ENCODE data around the gene DGKI. TPM values are rescaled to one million over a fixed set of nuclear protein-coding genes. Genes with fewer than 3 reads are reported as not detected.
A peak's percentile ranks its signal among the peaks of the same experiment; 100 is the strongest.

Gene DGKI
- total and polyA plus RNA-seq, 2 donors (not counting 1 experiment from before 2014, with no cell fraction given) = not detected

- Mint-ChIP-seq H3K9me3 (ENCODE audit: insufficient read depth) (no peaks in the 10 kb centered on the region), H3K27ac (no peak overlapping the region), H3K27me3 (no peaks in the 10 kb centered on the region), H3K4me1 (no peaks in the 10 kb centered on the region), H3K4me3 (no peak overlapping the region)
- Histone ChIP-seq H4K20me1 (ENCODE audit: control insufficient read depth, insufficient read depth, low read length, poor library complexity, severe bottlenecking) (no peaks in the 10 kb centered on the region), H2AFZ (ENCODE audit: insufficient read depth, low read depth, low read length, poor library complexity, severe bottlenecking) (no peak overlapping the region), H3K4me2 (replicated peaks; ENCODE audit: low read depth, low read length, poor library complexity, severe bottlenecking) (no peak overlapping the region), H3K9ac (ENCODE audit: low read length) (no peak overlapping the region), H3K27me3 (replicated peaks in 1 of 4; ENCODE audit: control extremely low read depth in 1 of 4, control insufficient read depth in 3 of 4, insufficient read depth in 4 of 4, low read length in 3 of 4) (no peaks in the 10 kb centered on the region), H3K27ac (ENCODE audit: low read length in 2 of 2) (no peak overlapping the region), H3K9me3 (ENCODE audit: control extremely low read depth in 1 of 3, control insufficient read depth in 2 of 3, insufficient read depth in 1 of 3, low read length in 2 of 3) (no peaks in the 10 kb centered on the region), H3K79me2 (ENCODE audit: control insufficient read depth, insufficient read depth, low read length) (no peaks in the 10 kb centered on the region), H3K36me3 (replicated peaks in 1 of 2; ENCODE audit: control extremely low read depth in 1 of 2, control insufficient read depth in 1 of 2, extremely low read depth in 1 of 2, insufficient read depth in 2 of 2, low read length in 1 of 2) (no peaks in the 10 kb centered on the region), H3K4me3 (ENCODE audit: control extremely low read depth in 1 of 5, extremely low read depth in 1 of 5, insufficient read depth in 1 of 5, low read depth in 2 of 5, low read length in 4 of 5) (no peak overlapping the region), H3K4me1 (ENCODE audit: control insufficient read depth in 2 of 2, insufficient read depth in 2 of 2, low read length in 2 of 2) (no peaks in the 10 kb centered on the region)
- CTCF ChIA-PET = interaction anchor here (0.6 to 2.1 kb wide), 8 partner anchors 8 to 282 kb away, joined by 3 to 10 read pairs (median 3); no protein-coding TSS in a partner anchor
- TF ChIP-seq EZH2 (IDR thresholded peaks at IDR 0.05; ENCODE audit: borderline replicate concordance, insufficient read depth, low read depth, low read length, poor library complexity, severe bottlenecking) = no peak
- TF ChIP-seq, protein P1, sequence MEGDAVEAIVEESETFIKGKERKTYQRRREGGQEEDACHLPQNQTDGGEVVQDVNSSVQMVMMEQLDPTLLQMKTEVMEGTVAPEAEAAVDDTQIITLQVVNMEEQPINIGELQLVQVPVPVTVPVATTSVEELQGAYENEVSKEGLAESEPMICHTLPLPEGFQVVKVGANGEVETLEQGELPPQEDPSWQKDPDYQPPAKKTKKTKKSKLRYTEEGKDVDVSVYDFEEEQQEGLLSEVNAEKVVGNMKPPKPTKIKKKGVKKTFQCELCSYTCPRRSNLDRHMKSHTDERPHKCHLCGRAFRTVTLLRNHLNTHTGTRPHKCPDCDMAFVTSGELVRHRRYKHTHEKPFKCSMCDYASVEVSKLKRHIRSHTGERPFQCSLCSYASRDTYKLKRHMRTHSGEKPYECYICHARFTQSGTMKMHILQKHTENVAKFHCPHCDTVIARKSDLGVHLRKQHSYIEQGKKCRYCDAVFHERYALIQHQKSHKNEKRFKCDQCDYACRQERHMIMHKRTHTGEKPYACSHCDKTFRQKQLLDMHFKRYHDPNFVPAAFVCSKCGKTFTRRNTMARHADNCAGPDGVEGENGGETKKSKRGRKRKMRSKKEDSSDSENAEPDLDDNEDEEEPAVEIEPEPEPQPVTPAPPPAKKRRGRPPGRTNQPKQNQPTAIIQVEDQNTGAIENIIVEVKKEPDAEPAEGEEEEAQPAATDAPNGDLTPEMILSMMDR (IDR thresholded peaks at IDR 0.05) = no peak
- intact Hi-C loops (cut with micrococcal nuclease) = no loop called here
- WGBS (ENCODE audit: insufficient coverage) = 80% methylated on average over 2 of the region's 6 CpGs
- DNase-seq = no peak
- no peak for ATAC-seq (ENCODE audit: low read depth)
- POLR2A ChIA-PET = no interaction called here
Measured at GRCh38 chr7:137454767-137455166, 392.0 kb downstream of the DGKI start.

GRCh38 chr7:137454246-137454724 lies 392.5 kb downstream of the DGKI start:
- ATAC-seq (ENCODE audit: low read depth) (no peak), DNase-seq (peak; percentile 26)
- Histone ChIP-seq H3K4me2 (replicated peaks; ENCODE audit: low read depth, low read length, poor library complexity, severe bottlenecking) (no peak overlapping the region), H3K36me3 (replicated peaks in 1 of 2; ENCODE audit: control extremely low read depth in 1 of 2, control insufficient read depth in 1 of 2, extremely low read depth in 1 of 2, insufficient read depth in 2 of 2, low read length in 1 of 2) (no peaks in the 10 kb centered on the region), H4K20me1 (ENCODE audit: control insufficient read depth, insufficient read depth, low read length, poor library complexity, severe bottlenecking) (no peaks in the 10 kb centered on the region), H3K27me3 (replicated peaks in 1 of 4; ENCODE audit: control extremely low read depth in 1 of 4, control insufficient read depth in 3 of 4, insufficient read depth in 4 of 4, low read length in 3 of 4) (no peaks in the 10 kb centered on the region), H3K79me2 (ENCODE audit: control insufficient read depth, insufficient read depth, low read length) (no peaks in the 10 kb centered on the region), H3K4me1 (ENCODE audit: control insufficient read depth in 2 of 2, insufficient read depth in 2 of 2, low read length in 2 of 2) (no peaks in the 10 kb centered on the region), H3K27ac (ENCODE audit: low read length in 2 of 2) (no peak overlapping the region), H3K9me3 (ENCODE audit: control extremely low read depth in 1 of 3, control insufficient read depth in 2 of 3, insufficient read depth in 1 of 3, low read length in 2 of 3) (no peaks in the 10 kb centered on the region), H3K9ac (ENCODE audit: low read length) (no peak overlapping the region), H2AFZ (ENCODE audit: insufficient read depth, low read depth, low read length, poor library complexity, severe bottlenecking) (no peak overlapping the region), H3K4me3 (ENCODE audit: control extremely low read depth in 1 of 5, extremely low read depth in 1 of 5, insufficient read depth in 1 of 5, low read depth in 2 of 5, low read length in 4 of 5) (no peak overlapping the region)
- H3K27me3 Mint-ChIP-seq = no peaks in the 10 kb centered on the region
- no peaks in the 10 kb centered on the region for H3K4me1 Mint-ChIP-seq
- H3K27ac Mint-ChIP-seq = no peak overlapping the region
- intact Hi-C loops (cut with micrococcal nuclease) = no loop called here
- ChIA-PET POLR2A (no interaction called here), CTCF (interaction anchor here (0.6 to 2.1 kb wide), 8 partner anchors 9 to 282 kb away, joined by 3 to 10 read pairs (median 3); no protein-coding TSS in a partner anchor)
- no CpG with 5 or more reads among the region's 5 CpGs for WGBS (ENCODE audit: insufficient coverage)
- TF ChIP-seq EZH2 (IDR thresholded peaks at IDR 0.05; ENCODE audit: borderline replicate concordance, insufficient read depth, low read depth, low read length, poor library complexity, severe bottlenecking) = no peak
- TF ChIP-seq, protein P1 (IDR thresholded peaks at IDR 0.05) = peak; percentile 81
- no peak overlapping the region for H3K4me3 Mint-ChIP-seq
- no peaks in the 10 kb centered on the region for H3K9me3 Mint-ChIP-seq (ENCODE audit: insufficient read depth)

Measured in B cell (primary cell).